Germinal center (tissue), 1 donor: ENCODE results near the gene TMEM9B.
"Not testable (repeated sequence)": the region's sequence is repeated elsewhere in the genome, so short reads cannot be mapped to it uniquely, and the experiment has no call there.

ENCODE experiments used
- DNase-seq: peaks from one replicate; pipeline ENCODE4 v3.0.0; 2012; ENCODE audit warnings: mixed read lengths, low spot score

Gene TMEM9B

DNA sequence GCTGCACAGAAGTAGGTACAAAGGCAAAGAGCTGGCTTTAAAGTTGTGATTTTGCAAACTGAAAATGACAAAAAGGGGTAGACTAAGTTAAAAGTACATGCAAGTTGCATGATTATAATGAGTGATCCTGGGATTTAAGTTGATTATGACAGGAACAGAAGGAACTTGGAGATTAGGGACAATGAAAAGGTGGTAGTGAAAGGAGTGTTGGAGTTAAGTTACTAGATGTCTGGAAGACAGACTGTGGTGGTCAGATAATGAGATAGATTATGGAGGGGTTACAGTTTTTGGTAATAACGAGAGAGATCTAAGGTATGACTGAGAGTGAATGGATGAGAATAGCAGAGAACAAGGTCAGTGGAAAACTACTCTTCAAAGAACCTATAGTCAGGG, 7.7 kb upstream of the TMEM9B start:
- DNase-seq = no peak

DNA sequence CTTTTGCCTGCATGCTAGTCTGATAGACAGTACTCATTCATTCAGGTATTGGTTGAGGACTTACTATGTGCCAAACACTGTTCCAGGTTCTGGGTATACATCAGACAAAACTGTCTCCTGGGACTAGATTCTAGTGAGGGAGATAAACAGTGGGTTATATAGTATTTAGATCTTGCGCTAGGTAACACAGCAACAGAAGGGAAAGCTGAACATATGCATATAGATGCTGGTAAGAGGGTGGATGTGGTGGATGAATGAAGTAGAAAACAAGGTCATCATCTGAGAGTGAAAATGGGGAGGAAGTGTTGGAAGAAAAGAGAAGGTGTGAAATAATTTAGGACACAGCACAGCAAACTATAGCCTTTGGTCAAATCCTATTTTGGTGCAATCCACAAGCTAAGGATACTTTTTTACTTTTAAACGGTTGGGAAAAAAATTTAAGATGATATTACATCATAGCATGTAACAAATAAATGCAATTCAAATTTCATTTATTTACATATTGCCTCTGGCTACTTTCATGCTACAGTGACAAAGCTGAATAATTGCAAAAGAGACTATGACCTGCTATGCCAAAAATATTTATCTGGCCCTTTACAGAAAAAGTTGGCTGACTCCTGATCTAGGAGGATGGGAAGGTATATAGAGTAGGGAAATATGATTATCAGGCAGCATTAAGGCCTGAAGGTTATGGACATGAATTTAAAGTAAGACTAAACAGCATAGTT, 7.1 kb upstream of the TMEM9B start:
- no peak for DNase-seq

GRCh38 chr11:8967184-8967583, 2.9 kb upstream of the TMEM9B start:
- no peak for DNase-seq

GRCh38 chr11:8963569-8964323, 496 bp downstream of the TMEM9B start:
- DNase-seq = peak; percentile 80

GRCh38 chr11:8962841-8963240, 1.4 kb downstream of the TMEM9B start:
- no peak for DNase-seq

DNA sequence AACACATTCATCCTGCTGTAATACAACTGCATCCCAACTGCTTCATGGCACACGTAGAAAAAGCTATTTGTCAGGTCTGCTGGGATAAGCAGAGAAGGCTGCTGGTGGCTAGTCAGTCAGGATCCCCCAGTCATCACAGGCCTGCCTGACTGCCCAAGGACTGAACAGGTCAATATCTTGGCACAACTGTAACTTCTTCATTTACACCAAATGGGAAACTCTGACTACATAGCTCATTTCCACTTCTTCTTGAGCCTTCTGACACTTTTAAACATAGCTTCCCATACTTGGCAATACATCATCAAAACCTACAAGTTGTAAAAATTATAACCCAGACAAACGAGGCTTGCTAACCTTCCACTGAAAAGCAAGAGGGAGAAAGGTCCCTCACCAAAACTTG, 2.8 kb downstream of the TMEM9B start:
- DNase-seq = no peak

GRCh38 chr11:8959546-8960166, 4.6 kb downstream of the TMEM9B start:
- DNase-seq = peak; percentile 67

- DNase-seq = no peak
Observed at GRCh38 chr11:8956860-8957259, 7.4 kb downstream of the TMEM9B start.

GRCh38 chr11:8948886-8949285, 15.4 kb downstream of the TMEM9B start:
- no peak for DNase-seq

GRCh38 chr11:8947230-8947943, 16.9 kb downstream of the TMEM9B start:
- DNase-seq = no peak

GRCh38 chr11:8942518-8943066, 21.6 kb downstream of the TMEM9B start, which contains the start of gene ASCL3:
TSS of gene ASCL3 (minus strand) at chr11:8943016. CDS start at chr11:8938161, 4,855 bp downstream.
- no peak for DNase-seq

DNA sequence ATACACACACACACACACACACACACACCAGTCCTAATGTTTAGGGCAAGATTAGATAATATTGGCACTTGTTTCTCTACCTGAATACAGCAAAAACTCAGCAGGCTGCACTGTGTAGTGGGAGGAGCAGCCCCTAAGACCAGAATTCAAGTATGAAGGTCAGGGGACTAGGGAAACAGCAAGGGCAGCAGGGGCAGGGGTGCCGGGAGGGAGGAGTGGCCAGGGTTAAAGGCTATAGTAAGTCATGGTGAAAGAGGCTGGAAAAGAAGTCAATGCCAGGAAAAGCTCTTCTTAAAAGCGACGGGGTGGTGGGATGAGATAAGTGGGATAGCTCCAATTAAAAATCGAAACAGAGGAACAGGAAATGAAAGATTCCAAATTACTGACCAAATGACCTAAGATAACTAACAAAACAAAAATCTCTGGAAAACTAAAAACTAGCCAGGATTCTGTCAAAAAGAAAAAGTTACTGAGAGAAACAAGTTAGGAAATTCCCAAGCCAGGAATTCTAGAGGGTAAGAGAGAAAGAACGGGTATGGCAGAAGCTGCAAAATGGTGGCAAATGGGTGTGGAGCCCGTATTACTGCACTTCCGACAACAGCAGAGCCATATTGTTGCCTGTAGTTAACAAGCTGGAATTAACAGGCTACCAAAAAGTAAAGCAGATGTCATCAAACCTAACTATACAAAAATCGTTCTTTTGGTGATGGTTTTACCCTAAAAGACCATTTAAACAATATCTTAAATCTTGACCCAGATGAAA, 22.7 kb downstream of the TMEM9B start:
- DNase-seq = no peak

DNA sequence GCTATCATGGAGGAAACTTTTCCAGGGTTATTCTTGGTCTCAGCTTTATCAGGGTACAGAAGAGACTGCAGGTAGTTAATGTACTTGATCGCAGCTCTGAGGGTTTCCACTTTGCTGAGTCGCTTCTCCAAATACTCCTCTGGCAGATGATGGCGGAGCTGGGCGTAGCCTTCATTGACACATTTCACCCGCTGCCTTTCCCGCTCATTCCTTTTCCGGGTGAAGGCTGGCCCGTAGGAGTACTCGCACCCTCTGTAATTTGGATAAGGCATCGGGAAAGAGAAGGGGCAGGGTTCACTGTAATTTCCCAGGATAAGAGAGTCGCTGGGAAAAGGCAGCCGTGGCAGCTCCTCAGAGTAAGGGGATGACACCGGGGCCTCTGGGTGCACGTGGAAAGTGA, 26.6 kb downstream of the TMEM9B start:
- no peak for DNase-seq

DNA sequence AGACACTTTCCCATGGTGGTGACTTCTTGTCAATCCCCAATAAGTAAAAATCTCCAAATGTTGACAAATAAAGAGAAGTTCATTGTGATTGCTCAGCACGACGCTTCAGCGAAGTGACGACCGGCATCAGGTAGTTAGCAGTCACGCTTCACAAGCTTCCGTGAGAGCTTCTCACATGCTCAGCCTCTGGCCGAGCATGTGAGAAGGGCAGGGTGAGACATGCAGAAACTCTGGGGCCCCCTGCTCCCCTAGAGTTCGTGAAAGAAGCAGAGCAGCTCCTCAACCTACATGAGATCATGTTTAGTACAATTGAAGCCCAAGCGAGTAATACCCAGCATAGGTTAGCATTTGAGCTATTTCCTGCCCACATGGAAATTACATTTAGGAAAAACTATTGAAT, 27.1 kb downstream of the TMEM9B start:
- no peak for DNase-seq

GRCh38 chr11:8935789-8936188, 28.5 kb downstream of the TMEM9B start:
- DNase-seq = not testable (repeated sequence)

DNA sequence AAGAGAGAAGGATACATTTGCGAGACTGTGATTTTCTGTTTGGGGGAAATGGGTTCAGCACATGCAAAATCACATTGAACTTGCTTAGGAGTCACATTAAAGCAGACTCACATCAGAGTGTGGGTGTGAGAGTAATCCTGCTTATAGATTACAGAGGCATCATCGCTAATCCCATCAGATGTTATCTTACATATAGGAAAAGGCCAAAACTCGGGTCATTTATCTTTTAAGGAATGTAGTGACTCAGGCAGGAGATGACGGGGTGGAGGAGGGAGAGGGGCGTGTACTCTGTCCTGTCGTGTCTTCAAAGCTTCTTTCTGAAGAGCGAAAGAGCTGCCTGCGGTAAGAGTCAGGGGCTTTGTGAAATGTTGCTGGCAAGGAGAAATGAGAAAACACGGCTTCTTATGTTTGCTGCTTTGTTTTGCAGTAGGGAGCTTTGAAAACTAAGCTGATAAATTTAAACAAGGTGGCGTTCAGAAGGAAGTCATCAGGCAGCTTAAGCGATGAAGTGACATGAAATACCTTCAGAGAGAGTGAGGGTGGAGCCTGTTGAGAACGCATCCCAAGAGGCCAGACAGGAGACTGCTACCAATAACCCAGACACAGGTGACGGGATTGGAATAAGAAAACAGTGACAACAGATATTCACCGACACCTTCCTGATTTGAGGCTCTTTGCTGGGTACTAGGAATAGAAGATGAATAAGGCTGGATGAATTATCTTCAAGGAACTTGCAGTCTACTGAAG, 29.3 kb downstream of the TMEM9B start:
- no peak for DNase-seq

DNA sequence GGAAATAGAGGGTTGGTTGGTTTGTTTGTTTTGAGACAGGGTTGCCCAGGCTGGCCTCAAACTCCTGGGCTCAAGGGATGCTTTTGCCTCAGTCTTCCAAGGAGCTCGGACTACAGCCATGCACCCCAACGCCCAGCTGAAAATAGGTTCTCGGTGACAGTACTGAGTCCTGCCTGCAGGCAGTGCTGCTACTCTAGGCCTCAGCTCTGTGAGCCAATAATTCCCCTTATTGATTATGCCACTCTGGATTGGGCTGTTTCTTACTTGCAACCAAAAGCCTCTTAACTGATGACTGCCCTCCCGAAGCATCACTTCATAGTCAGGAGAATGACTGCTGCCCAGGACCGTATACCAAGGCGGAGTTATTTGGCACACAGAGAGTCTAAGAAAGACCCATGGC, 30.3 kb downstream of the TMEM9B start:
- DNase-seq = no peak

GRCh38 chr11:8932564-8933180, 31.6 kb downstream of the TMEM9B start, which contains the start of gene C11orf16:
TSS of gene C11orf16 (minus strand) at chr11:8932947. CDS start at chr11:8932308, 639 bp downstream.
- DNase-seq = no peak

DNA sequence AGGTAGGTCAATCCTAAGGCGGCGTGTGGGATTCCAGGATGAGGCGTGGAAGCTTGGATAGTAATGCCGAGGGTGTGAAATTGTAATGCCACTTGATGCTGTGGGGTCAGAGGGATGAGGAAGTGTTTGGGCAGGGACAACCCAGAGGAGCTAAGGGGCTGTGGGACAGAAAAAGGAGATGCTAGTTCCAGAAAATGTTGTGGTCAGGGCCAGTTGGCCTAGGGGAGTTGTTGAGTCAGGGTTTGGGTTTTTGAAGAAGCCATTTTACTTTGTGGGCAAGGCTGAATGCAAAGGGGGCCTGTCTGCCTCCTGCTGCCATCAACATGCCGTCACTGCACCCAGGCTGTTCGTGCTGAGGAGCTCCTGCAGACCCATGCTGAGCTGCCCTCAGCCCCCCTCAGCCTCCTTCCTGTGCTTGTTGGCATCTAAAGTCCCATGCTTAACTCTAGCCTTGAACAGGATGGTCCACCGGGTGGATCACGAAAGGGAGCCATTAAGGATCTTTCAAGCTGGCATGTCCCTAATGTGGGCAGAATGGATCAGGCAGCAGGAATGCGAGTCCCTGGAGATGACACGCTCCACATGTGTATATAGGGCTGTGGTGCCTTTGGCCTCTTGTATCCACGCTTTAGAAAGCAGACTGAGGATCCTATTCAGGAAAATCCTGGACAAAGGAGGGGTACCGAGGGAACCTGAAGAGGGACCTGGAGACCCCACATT, 33.6 kb downstream of the TMEM9B start:
- no peak for DNase-seq
